Stimulated activated CD4-positive, alpha-beta T cell treated with anti-CD3 and anti-CD28 coated beads, Interleukin-12 subunit alpha, Interleukin-12 subunit beta, amount 100 ng/mL, for 24 hours (primary cell): ENCODE results near the gene CWC15.
"Not testable (repeated sequence)": the region's sequence is repeated elsewhere in the genome, so short reads cannot be mapped to it uniquely, and the experiment has no call there.

Experiments used
- DNase-seq, 2 experiments: peaks; one replicate each; pipeline ENCODE4 v3.0.0-alpha.2; 2020; ENCODE audit warnings: low read depth in 2 of 2

The CWC15 gene

GRCh38 chr11:94954753-94955152, 18.6 kb downstream of the CWC15 start:
- DNase-seq = no peak

GRCh38 chr11:94948070-94948617, 25.2 kb downstream of the CWC15 start:
- DNase-seq = no peak

GRCh38 chr11:94946812-94947211, 26.5 kb downstream of the CWC15 start:
- DNase-seq = no peak

- no peak for DNase-seq
Observed at GRCh38 chr11:94941131-94941530, 32.2 kb downstream of the CWC15 start.

- DNase-seq = no peak
Observed at GRCh38 chr11:94939346-94939745, 34.0 kb downstream of the CWC15 start.

- DNase-seq = no peak
Observed at GRCh38 chr11:94938095-94939055, 35.0 kb downstream of the CWC15 start.

- DNase-seq = no peak
Observed at GRCh38 chr11:94934846-94935245, 38.5 kb downstream of the CWC15 start.

GRCh38 chr11:94934362-94934761, 39.0 kb downstream of the CWC15 start:
- no peak for DNase-seq

GRCh38 chr11:94933223-94934130, 39.9 kb downstream of the CWC15 start:
- no peak for DNase-seq

- no peak for DNase-seq
Observed at GRCh38 chr11:94932503-94932902, 40.9 kb downstream of the CWC15 start.

- not testable (repeated sequence) for DNase-seq
Observed at GRCh38 chr11:94932072-94932471, 41.3 kb downstream of the CWC15 start.

GRCh38 chr11:94928117-94928990, 45.0 kb downstream of the CWC15 start:
- no peak for DNase-seq

- DNase-seq = no peak
Observed at GRCh38 chr11:94926698-94927237, 46.6 kb downstream of the CWC15 start.

- no peak for DNase-seq
Observed at GRCh38 chr11:94926271-94926625, 47.1 kb downstream of the CWC15 start.

- no peak for DNase-seq
Observed at GRCh38 chr11:94925422-94926270, 47.7 kb downstream of the CWC15 start.

- no peak for DNase-seq
Observed at GRCh38 chr11:94924612-94925011, 48.7 kb downstream of the CWC15 start.

- no peak for DNase-seq
Observed at GRCh38 chr11:94924171-94924572, 49.2 kb downstream of the CWC15 start.

- DNase-seq = no peak
Observed at GRCh38 chr11:94923004-94923334, 50.4 kb downstream of the CWC15 start.

GRCh38 chr11:94922321-94923003, 50.9 kb downstream of the CWC15 start:
- DNase-seq = no peak

GRCh38 chr11:94920311-94920710, 53.0 kb downstream of the CWC15 start:
- no peak for DNase-seq
